BE2C (cell line): ENCODE results near the gene C1orf116.

Source experiments
- DNase-seq: peaks from one replicate; pipeline ENCODE4 v3.0.0-alpha.2; 2020
- H3K27me3 ChIP-seq: fragments of 250-450 bp; sonication (Bioruptor Pico); 2 replicates; pipeline ENCODE4 v1.5.1; 2020; ENCODE audit warnings: mild to moderate bottlenecking
- H3K36me3 ChIP-seq: fragments of 250-450 bp; sonication (Bioruptor Pico); 2 replicates; pipeline ENCODE4 v1.5.1; 2020; ENCODE audit warnings: mild to moderate bottlenecking
- H3K4me1 ChIP-seq: fragments of 250-450 bp; sonication (Bioruptor Pico); 2 replicates; pipeline ENCODE4 v1.5.1; 2020
- H3K4me3 ChIP-seq: 2 replicates; pipeline ENCODE4 v1.5.1; 2011; ENCODE audit warnings: low read depth, low read length
- H3K9me3 ChIP-seq: fragments of 250-450 bp; sonication (Bioruptor Pico); 2 replicates; pipeline ENCODE4 v1.5.1; 2020
- CTCF ChIP-seq: IDR thresholded peaks from 2 replicates; pipeline ENCODE4 v1.5.1; 2012; ENCODE audit warnings: mild to moderate bottlenecking, low read depth, low read length

The C1orf116 gene

GRCh38 chr1:207026104-207026534, 6.4 kb downstream of the C1orf116 start:
- TF ChIP-seq CTCF, result no peak
- Histone ChIP-seq H3K27me3 (peaks cover 60% of the 10 kb centered on the region), H3K4me1 (no peaks in the 10 kb centered on the region)

GRCh38 chr1:207025146-207025880, 7.2 kb downstream of the C1orf116 start:
- Histone ChIP-seq H3K27me3 (peaks cover 52% of the 10 kb centered on the region), H3K4me1 (no peaks in the 10 kb centered on the region), H3K4me3 (no peak overlapping the region), H3K9me3 (no peaks in the 10 kb centered on the region), H3K36me3 (no peaks in the 10 kb centered on the region)
- no peak for TF ChIP-seq CTCF
- no peak for DNase-seq

More at GRCh38 chr1:207026104-207026534, 6.4 kb downstream of the C1orf116 start:
- Histone ChIP-seq H3K4me3 (no peak overlapping the region), H3K9me3 (no peaks in the 10 kb centered on the region), H3K36me3 (no peaks in the 10 kb centered on the region)
- DNase-seq, result no peak

GRCh38 chr1:207024202-207025145, 8.1 kb downstream of the C1orf116 start:
- no peak overlapping the region for H3K4me3 ChIP-seq
- H3K4me1 ChIP-seq, result no peaks in the 10 kb centered on the region
- peaks cover 44% of the 10 kb centered on the region for H3K27me3 ChIP-seq
- H3K36me3 ChIP-seq, result no peaks in the 10 kb centered on the region
- no peaks in the 10 kb centered on the region for H3K9me3 ChIP-seq
- TF ChIP-seq CTCF, result no peak
- no peak for DNase-seq

- TF ChIP-seq CTCF, result no peak
- H3K9me3 ChIP-seq, result no peaks in the 10 kb centered on the region
- no peaks in the 10 kb centered on the region for H3K36me3 ChIP-seq
- DNase-seq, result no peak
- peaks cover 39% of the 10 kb centered on the region for H3K27me3 ChIP-seq
- no peak overlapping the region for H3K4me3 ChIP-seq
- no peaks in the 10 kb centered on the region for H3K4me1 ChIP-seq
These were observed 9.4 kb downstream of the C1orf116 start for GRCh38 chr1:207022996-207023679.

GRCh38 chr1:207021876-207022596, 10.5 kb downstream of the C1orf116 start:
- Histone ChIP-seq H3K27me3 (peaks cover 37% of the 10 kb centered on the region), H3K4me1 (no peaks in the 10 kb centered on the region), H3K9me3 (no peaks in the 10 kb centered on the region), H3K4me3 (no peak overlapping the region), H3K36me3 (no peaks in the 10 kb centered on the region)
- no peak for TF ChIP-seq CTCF
- DNase-seq, result no peak
